GM12865 (cell line): ENCODE data around the gene UNC5A.

Experiments
- DNase-seq: peaks from one replicate; pipeline ENCODE4 v3.0.0; 2010; ENCODE audit warnings: low read depth
- H3K4me3 ChIP-seq: 2 replicates; pipeline ENCODE4 v1.5.1; 2011; ENCODE audit warnings: mild to moderate bottlenecking, low read depth, low read length, control low read depth
- TF ChIP-seq, protein P1 (sequence below): IDR thresholded peaks from 2 replicates; pipeline ENCODE4 v1.5.1; 2011; ENCODE audit warnings: low read length, control low read depth, low read depth, inconsistent platforms; ENCODE audit not compliant: insufficient read depth; ENCODE audit errors: missing control alignments

The UNC5A gene

DNA sequence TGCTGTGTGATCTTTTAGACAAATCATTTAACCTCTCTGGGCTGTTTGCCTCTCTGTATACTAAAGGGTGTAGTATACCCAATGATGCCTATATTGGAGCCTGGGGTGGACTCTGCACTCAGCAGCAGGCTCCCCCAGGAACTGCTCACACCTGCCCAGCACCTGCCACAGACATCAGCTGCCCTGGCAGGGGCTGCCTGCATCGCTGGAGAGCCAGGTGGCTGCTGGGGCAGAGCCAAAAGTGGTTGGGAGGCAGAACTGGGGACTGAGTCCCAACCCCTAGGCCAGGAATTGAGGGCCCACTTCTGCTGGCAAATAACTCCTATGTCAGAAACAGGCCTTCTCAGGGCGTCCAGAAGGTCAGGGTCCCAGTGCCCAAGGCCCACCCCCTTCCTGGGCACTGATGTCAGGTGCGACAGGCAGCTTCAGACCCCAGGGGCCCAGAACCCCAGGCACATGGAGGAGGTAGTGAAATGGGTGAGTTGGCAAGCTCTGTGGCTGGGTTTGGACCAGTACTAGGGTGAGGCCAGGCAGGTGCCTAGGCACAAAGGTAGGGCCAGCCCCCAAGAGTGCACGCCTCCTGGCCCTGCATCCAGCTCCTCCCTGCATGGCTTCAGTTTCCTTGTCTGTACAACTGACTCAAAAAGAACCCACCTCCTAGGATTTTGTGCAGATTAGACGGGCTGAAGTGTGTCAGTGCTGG is 5.8 kb downstream of the UNC5A start:
- DNase-seq, result no peak
- TF ChIP-seq, protein P1, sequence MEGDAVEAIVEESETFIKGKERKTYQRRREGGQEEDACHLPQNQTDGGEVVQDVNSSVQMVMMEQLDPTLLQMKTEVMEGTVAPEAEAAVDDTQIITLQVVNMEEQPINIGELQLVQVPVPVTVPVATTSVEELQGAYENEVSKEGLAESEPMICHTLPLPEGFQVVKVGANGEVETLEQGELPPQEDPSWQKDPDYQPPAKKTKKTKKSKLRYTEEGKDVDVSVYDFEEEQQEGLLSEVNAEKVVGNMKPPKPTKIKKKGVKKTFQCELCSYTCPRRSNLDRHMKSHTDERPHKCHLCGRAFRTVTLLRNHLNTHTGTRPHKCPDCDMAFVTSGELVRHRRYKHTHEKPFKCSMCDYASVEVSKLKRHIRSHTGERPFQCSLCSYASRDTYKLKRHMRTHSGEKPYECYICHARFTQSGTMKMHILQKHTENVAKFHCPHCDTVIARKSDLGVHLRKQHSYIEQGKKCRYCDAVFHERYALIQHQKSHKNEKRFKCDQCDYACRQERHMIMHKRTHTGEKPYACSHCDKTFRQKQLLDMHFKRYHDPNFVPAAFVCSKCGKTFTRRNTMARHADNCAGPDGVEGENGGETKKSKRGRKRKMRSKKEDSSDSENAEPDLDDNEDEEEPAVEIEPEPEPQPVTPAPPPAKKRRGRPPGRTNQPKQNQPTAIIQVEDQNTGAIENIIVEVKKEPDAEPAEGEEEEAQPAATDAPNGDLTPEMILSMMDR, result no peak
- no peak overlapping the region for H3K4me3 ChIP-seq

DNA sequence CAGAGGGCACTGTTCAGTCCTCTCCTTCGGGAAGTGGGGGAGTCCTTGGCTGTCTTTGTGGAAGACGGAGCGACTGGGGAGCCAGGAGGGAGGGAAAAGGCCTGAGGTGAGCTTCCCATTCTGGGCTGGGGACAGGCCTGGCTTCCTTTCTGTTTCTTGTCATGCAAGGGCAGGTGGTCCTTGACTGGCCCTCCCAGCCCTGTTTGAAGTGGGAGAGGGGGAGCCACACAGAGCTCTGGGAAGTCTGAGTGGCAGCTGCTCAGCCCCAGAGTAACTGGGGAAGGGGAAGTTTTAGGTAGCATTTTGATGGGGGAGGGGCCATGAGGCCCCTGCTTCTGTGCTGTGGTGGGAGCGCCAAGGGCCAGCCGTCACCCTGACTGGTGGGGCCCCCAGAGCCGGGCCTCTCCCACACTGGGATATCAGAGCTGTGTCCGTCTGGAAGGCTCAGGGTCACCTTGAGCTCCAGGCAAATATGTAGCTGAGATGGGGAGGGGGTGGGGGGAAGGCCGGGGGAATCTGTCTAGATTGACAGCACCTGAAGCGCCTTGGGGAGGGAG is 6.5 kb downstream of the UNC5A start:
- DNase-seq, result no peak
- H3K4me3 ChIP-seq, result no peak overlapping the region
- TF ChIP-seq, protein P1, result no peak

DNA sequence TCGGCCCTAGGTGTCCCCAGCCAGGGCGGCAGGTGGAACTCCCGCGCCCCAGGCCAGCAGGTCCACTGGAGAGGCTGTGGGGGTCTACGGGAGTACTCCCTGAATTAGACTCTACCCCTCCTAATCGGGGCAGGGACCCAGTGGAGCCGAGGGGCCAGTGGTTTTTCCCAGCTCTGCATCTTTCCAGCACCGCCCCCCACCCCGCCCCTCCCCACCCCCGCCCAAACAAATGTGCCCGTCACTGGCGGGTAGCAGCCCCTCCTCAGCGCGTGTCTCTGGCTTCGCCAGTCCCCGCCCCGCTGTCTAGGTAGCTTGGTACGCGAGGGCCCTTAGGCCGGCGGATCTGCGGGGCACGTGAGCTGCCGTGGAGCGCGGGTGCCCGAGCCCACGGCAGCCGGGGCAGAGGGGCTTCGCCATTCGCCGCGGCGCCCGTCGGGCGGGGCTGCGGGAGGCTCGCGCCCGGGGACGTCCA is 7.0 kb downstream of the UNC5A start:
- no peak overlapping the region for H3K4me3 ChIP-seq
- no peak for DNase-seq
- TF ChIP-seq, protein P1, result no peak

DNA sequence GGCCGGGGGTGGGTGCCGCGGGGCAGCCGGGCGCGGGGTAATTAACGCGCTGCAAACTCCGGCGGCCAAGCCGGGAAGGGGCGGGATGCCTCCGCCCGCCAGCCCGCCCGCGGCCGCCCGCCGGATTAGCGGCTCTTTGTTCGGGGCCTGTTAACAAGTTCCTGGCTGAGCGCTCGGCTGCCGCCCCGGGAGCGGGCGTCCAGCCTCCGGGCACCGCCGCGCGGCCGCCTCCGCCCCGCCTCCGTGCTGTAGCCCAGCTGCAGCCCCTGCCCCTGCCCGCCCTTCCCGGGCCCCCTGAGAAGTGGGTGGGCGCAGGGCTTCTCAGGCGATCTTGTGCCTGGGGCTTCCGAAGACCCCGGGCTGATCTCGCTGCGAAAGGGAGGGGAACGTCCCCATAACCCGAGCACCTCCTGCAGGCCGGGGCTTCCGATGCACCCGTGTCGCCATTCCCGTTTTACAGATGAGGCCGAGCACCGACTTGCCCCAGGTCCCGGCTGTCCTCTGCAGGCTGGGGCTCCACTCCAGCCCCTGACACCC is 7.5 kb downstream of the UNC5A start:
- no peak for DNase-seq
- TF ChIP-seq, protein P1, result no peak
- H3K4me3 ChIP-seq, result no peak overlapping the region

DNA sequence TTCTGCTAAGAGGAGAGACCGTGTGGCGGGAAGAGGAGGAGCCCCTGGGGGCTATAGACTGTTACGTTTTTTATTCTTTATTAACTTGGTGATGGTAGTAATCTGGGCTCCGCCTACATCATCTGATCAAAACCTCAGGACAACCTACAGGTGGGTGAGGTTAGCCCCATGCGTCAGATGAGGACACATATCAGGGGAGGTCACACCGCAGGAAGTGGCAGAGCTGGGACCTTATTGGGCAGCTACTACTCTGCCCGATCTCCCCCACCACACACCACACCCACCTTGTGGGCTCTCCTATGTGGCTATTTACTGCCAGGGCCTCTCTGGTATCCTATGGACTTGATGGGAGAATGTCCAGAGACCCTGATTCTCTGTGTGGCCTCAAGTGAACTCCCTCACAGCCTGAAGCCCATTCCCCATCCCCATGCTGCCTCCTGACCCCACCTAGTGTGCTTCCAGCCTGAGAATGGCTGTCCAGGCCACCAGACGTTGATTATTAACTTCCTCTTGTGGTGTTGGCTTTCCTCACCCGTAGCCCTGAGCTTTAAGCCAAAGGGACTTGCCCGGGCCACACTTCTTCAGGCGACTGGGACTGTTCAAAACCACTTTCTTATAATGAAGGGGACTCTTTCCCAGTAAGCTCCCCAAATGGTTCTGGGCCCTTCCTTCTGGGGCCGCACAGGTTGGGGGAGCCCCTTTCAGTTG is 8.2 kb downstream of the UNC5A start:
- TF ChIP-seq, protein P1, result no peak
- H3K4me3 ChIP-seq, result no peak overlapping the region
- DNase-seq, result no peak

DNA sequence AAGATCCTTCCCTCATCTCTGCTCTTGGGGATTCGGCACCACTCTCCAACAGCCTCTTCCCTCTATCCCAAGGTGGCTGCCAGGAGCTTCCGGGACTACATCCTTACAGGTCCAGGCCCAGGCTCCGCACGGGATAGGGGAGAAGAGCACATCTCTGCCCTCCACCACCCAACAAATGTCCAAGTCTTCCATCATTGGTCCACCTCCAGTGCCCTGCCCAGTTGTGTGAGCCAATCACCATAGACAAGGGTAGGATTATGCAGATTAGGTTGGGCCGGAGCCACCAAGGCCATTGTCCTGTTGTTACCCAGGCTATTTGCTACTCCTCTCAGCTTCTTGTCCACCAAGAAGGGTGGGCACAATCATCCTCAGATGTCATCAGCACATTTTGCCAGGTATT is 9.1 kb downstream of the UNC5A start:
- H3K4me3 ChIP-seq, result no peak overlapping the region
- no peak for DNase-seq
- TF ChIP-seq, protein P1, result no peak
